ENCODE results near the gene ZNF512B.
"Not testable (repeated sequence)": the region's sequence is repeated elsewhere in the genome, so short reads cannot be mapped to it uniquely, and the experiment has no call there.

ZNF512B gene

GRCh38 chr20:63969838-63970713 lies at the start of gene ZNF512B:
TSS of gene ZNF512B (minus strand) at chr20:63969930. CDS start at chr20:63967950, 1,980 bp downstream.
- peak; percentile 87 for DNase-seq

- DNase-seq = no peak
These were observed 45.9 kb upstream of the ZNF512B start for GRCh38 chr20:64015635-64016034.

- DNase-seq = not testable (repeated sequence)
These were observed 42.8 kb upstream of the ZNF512B start for GRCh38 chr20:64012385-64013154.

- no peak for DNase-seq
These were observed 41.6 kb upstream of the ZNF512B start for GRCh38 chr20:64011366-64011779.

GRCh38 chr20:64010711-64011237 lies 41.0 kb upstream of the ZNF512B start:
- DNase-seq = no peak

- DNase-seq = no peak
These were observed 40.2 kb upstream of the ZNF512B start for GRCh38 chr20:64009811-64010387.

GRCh38 chr20:64006902-64007301 lies 37.2 kb upstream of the ZNF512B start:
- no peak for DNase-seq

- no peak for DNase-seq
These were observed 36.8 kb upstream of the ZNF512B start for GRCh38 chr20:64006490-64006889.

- no peak for DNase-seq
These were observed 35.7 kb upstream of the ZNF512B start for GRCh38 chr20:64005394-64005793.

- no peak for DNase-seq
These were observed 34.4 kb upstream of the ZNF512B start for GRCh38 chr20:64003960-64004725.

GRCh38 chr20:64001607-64002011 lies 31.9 kb upstream of the ZNF512B start:
- DNase-seq = peak; percentile 95

GRCh38 chr20:64000906-64001305 lies 31.2 kb upstream of the ZNF512B start:
- no peak for DNase-seq

- no peak for DNase-seq
These were observed 13.2 kb upstream of the ZNF512B start for GRCh38 chr20:63982937-63983336.

- peak; percentile 99 for DNase-seq
These were observed 11.3 kb upstream of the ZNF512B start, which contains the start of gene PRPF6 for GRCh38 chr20:63980806-63981728. TSS of gene PRPF6 (plus strand) at chr20:63981132. CDS start at chr20:63981246, 114 bp downstream.

GRCh38 chr20:63980317-63980805 lies 10.6 kb upstream of the ZNF512B start:
- peak; percentile 14 for DNase-seq

GRCh38 chr20:63979557-63980316 lies 10.0 kb upstream of the ZNF512B start, which contains the start of gene SAMD10:
TSS of gene SAMD10 (minus strand) at chr20:63979642. CDS start at chr20:63979467, 175 bp downstream.
- DNase-seq = peak; percentile 89

GRCh38 chr20:63979229-63979556 lies 9.5 kb upstream of the ZNF512B start:
- DNase-seq = no peak

GRCh38 chr20:63978319-63979228 lies 8.8 kb upstream of the ZNF512B start:
- peak; percentile 24 for DNase-seq

- no peak for DNase-seq
These were observed 8.1 kb upstream of the ZNF512B start for GRCh38 chr20:63977739-63978276.
